ENCODE data around the gene RTN4R.
"Not testable (repeated sequence)": the region's sequence is repeated elsewhere in the genome, so short reads cannot be mapped to it uniquely, and the experiment has no call there.

RTN4R gene

GRCh38 chr22:20290045-20290392, 21.9 kb upstream of the RTN4R start:
- TF ChIP-seq, protein P1, sequence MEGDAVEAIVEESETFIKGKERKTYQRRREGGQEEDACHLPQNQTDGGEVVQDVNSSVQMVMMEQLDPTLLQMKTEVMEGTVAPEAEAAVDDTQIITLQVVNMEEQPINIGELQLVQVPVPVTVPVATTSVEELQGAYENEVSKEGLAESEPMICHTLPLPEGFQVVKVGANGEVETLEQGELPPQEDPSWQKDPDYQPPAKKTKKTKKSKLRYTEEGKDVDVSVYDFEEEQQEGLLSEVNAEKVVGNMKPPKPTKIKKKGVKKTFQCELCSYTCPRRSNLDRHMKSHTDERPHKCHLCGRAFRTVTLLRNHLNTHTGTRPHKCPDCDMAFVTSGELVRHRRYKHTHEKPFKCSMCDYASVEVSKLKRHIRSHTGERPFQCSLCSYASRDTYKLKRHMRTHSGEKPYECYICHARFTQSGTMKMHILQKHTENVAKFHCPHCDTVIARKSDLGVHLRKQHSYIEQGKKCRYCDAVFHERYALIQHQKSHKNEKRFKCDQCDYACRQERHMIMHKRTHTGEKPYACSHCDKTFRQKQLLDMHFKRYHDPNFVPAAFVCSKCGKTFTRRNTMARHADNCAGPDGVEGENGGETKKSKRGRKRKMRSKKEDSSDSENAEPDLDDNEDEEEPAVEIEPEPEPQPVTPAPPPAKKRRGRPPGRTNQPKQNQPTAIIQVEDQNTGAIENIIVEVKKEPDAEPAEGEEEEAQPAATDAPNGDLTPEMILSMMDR (IDR thresholded peaks at IDR 0.05; ENCODE audit: low read depth, low read length), result no peak
- no peak overlapping the region for H3K4me3 ChIP-seq (ENCODE audit: low read depth, low read length)

DNA sequence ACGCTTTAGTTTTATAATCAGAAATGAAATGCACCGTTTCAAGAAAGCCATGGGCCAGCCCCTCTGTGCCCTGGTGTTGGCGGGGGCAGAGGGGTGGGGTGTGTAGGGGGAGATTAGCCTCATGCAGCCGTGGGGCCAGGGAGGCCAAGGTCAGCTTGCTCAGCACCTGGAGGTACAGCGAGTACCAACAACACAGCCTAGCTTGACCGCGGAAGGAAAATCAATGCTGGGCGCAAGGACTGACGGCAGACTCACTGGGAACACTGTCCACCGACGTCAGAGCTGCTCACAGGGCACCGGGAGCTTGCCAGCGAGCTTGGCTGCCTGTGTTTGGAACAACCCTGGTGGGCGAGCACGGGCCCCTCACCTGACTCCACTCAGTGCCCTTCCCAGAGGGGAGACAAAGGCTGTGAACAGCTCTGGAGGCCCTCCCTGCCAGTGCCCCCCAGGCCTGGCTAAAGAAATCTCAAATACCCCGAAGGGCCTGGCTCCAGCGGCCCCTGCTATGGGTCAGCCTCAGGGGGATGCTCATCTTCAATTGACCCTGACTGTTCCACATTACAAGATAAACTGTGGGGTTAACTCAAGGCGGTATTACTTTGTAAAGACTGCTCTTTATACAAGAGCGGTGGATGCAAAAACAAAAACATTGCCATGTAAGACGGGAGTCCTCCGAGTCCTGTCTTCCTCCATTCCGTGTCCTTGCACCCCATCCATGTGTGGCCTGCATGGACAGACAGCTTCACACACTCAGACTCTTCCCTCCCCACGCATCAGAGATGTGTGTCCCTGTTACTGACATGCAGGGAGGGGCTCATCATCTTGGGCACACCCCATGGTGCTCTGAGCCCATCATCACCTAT, 21.3 kb upstream of the RTN4R start:
- H3K4me3 ChIP-seq (ENCODE audit: low read depth, low read length), result not testable (repeated sequence)

GRCh38 chr22:20286784-20287423, 18.8 kb upstream of the RTN4R start:
- not testable (repeated sequence) for H3K4me3 ChIP-seq (ENCODE audit: low read depth, low read length)

DNA sequence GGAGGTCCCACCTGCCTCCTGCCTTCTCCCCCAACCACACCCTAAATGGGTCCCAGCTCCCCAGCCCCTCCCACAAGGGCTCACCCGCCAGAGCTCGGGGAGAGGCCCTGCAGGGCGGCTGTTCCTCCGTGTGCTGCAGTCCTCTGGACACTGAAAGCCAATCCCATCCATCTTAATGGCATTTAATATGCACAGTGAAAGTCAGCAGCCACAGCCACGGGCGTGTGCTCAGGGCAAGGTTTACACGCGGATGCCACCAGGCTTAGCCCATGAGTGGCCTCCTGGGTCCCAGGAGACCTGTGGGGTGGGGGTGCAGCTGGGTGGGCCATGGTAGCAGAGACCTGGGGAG, 18.2 kb upstream of the RTN4R start:
- H3K4me3 ChIP-seq (ENCODE audit: low read depth, low read length), result not testable (repeated sequence)

- not testable (repeated sequence) for H3K4me3 ChIP-seq (ENCODE audit: low read depth, low read length)
- TF ChIP-seq, protein P1 (IDR thresholded peaks at IDR 0.05; ENCODE audit: low read depth, low read length), result peak; percentile 85
Observed at GRCh38 chr22:20285473-20286311, 17.6 kb upstream of the RTN4R start.

DNA sequence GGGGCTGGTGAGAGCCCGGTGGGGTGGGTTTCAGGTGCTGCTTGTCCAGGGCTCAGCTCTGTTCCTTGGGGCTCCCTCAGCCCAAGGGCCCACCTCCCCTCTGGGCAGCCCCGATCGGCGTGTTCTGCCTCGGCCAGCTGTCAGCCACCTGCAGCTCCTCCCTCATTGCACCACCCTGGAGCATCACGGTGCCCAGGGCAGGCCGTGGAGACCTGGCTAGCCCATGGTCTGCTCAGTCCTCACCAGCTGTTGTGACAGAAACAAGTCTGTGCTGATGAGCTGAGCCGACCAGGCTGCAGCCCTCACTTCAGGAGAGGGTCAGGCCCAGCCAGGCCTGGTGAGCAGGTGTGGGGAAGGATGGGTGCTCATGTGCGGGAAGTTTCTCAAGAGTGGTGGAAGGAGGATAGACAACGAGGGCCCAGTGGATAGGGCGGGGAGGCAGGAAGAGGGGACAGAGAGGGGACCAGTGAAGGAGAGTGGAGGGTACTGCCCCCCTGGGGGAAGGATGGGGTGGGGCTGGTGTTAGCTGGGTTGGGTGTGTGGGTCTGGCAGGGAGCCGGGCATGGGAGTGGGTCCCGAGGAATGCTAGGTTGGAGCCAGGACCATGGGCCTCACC, 16.5 kb upstream of the RTN4R start:
- TF ChIP-seq, protein P1 (IDR thresholded peaks at IDR 0.05; ENCODE audit: low read depth, low read length), result no peak
- H3K4me3 ChIP-seq (ENCODE audit: low read depth, low read length), result no peak overlapping the region

- TF ChIP-seq, protein P1 (IDR thresholded peaks at IDR 0.05; ENCODE audit: low read depth, low read length), result no peak
- H3K4me3 ChIP-seq (ENCODE audit: low read depth, low read length), result no peak overlapping the region
Observed at GRCh38 chr22:20283674-20284066, 15.6 kb upstream of the RTN4R start.

DNA sequence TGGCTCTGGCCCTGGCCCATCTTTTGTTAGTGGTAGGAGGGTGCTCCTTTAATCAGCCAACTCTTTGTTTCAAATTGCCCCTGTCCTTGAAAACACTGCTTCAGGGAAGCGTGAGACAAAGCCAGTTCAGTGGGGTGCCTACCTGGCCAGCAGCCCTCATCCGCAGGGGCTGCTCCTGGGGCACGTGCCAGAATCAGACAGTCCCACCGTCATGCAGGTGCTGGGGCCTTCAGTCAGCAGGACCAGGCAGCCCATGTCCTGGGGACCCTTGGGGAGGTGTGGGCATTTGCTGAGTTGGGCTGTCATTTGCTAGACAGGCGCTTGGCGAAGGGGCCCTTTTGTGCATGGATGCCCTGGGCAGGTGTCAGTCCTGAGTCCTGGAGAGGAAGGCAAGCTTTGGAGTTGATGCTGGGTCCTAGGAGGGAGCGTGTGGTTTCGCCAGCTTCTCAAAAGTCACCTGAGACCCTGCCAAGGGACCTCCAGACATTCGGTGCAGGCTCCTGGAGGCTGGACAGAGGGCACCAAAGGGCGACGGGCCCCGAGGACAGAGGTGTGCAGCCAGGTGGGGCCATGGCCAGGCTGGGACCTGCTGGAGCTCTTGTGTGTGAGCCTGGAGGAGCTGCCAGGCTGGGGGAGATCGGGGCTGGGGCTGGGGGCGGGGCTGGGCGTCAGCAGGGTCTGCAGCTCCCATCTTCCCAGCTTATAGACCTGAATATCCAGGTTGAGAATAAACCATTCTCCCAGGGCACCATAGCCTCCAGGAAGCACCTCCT, 15.0 kb upstream of the RTN4R start:
- no peak overlapping the region for H3K4me3 ChIP-seq (ENCODE audit: low read depth, low read length)
- TF ChIP-seq, protein P1 (IDR thresholded peaks at IDR 0.05; ENCODE audit: low read depth, low read length), result no peak
